Effector memory CD4-positive, alpha-beta T cell (primary cell): Measurements from ENCODE around the gene GPR137C.

Experiments used
- DNase-seq, 3 donors: peaks; one replicate each; pipeline ENCODE4 v3.0.0-alpha.2; 2020
- H3K27ac ChIP-seq: 2 replicates; pipeline ENCODE4 v1.7.0; 2013; ENCODE audit warnings: mild to moderate bottlenecking, low read length, moderate library complexity; ENCODE audit not compliant: insufficient read depth, poor library complexity, severe bottlenecking
- H3K27me3 ChIP-seq: replicated peaks from 2 replicates; pipeline ENCODE4 v1.7.0; 2013; ENCODE audit warnings: mild to moderate bottlenecking, low read length; ENCODE audit not compliant: insufficient read depth, control insufficient read depth, poor library complexity, severe bottlenecking
- H3K36me3 ChIP-seq: 2 replicates; pipeline ENCODE4 v1.7.0; 2013; ENCODE audit warnings: mild to moderate bottlenecking, low read length, moderate library complexity; ENCODE audit not compliant: control insufficient read depth, insufficient read depth
- H3K4me1 ChIP-seq: 2 replicates; pipeline ENCODE4 v1.7.0; 2013; ENCODE audit warnings: low read length, mild to moderate bottlenecking; ENCODE audit not compliant: control insufficient read depth, insufficient read depth, poor library complexity, severe bottlenecking
- H3K4me3 ChIP-seq: 2 replicates; pipeline ENCODE4 v1.7.0; 2013; ENCODE audit warnings: low read length, low read depth, mild to moderate bottlenecking; ENCODE audit not compliant: insufficient read depth, poor library complexity, severe bottlenecking
- H3K9me3 ChIP-seq: 2 replicates; pipeline ENCODE4 v1.7.0; 2013; ENCODE audit warnings: mild to moderate bottlenecking, low read length, moderate library complexity; ENCODE audit not compliant: control insufficient read depth

The GPR137C gene

DNA sequence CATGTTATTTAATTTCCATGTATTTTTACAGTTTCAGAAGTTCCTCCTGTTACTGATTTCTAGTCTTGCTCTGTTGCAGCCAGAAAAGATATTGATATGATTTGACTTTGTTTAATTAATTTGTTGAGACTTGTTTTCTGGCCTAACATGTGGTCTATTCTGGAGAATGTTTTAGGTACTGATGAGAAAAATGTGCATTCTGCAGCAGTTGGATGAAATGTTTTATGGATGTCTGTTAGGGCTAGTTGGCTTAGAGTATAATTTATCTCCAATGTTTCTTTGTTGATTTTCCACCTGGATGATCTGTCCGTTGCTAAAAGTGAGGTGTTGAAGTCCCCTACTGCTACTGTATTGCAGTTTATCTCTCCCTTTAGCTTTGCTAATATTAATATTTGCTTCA, 54.4 kb downstream of the GPR137C start:
- no peaks in the 10 kb centered on the region for H3K4me1 ChIP-seq
- no peak for DNase-seq

DNA sequence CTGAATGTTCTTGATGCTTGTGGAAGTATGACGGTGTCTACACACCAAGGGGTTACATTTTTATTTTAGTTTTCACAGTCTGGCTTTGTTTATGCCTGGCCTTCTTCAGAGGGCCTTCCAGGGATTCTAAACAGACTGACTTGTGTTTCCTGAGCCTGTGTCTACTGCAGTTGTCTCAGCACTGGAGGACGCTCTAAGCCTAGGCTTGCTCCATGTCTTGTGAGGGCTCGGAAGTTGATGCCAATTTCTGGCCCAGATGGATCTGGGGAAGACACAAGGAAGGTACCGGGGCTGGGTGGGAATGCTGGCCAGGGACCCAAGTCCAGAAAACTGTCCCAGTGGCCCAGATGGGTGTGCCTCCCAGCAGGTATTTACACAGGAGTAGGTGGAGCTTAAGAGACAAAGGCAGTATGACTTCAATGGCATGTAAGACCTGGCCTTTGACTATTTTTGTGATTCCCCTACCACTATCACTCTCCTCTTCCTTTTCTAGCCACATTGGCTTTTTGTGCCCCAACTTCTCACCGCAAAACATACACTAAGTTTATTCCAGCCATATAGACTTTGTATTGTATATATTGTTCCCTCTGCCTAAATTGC, 56.9 kb downstream of the GPR137C start:
- no peaks in the 10 kb centered on the region for H3K36me3 ChIP-seq
- no peaks in the 10 kb centered on the region for H3K27me3 ChIP-seq
- no peak overlapping the region for H3K27ac ChIP-seq
- H3K4me1 ChIP-seq = no peaks in the 10 kb centered on the region
- no peak overlapping the region for H3K4me3 ChIP-seq
- no peak for DNase-seq
- H3K9me3 ChIP-seq = no peaks in the 10 kb centered on the region

More for the DNA sequence above, 54.4 kb downstream of the GPR137C start:
- H3K4me3 ChIP-seq = no peak overlapping the region
- no peaks in the 10 kb centered on the region for H3K27me3 ChIP-seq
- no peaks in the 10 kb centered on the region for H3K9me3 ChIP-seq
- H3K27ac ChIP-seq = no peak overlapping the region
- H3K36me3 ChIP-seq = no peaks in the 10 kb centered on the region

DNA sequence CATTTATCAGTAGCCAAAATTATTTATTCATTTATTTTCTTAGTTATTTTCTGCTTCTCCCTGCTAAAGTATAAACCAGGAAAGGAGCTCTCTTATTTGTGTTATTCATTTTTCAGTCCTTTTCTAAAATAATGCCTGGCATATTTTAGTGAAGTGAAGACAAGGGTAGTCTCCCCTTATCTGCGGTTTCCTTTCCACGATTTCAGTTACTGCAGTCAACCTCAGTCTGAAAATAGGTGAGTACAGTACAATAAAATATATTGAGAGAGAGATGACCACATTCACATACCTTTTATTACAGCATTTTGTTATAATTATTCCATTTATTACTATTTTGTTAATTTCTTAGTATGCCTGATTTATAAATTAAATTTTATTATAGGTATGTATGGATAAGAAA, 57.6 kb downstream of the GPR137C start:
- Histone ChIP-seq H3K36me3 (no peaks in the 10 kb centered on the region), H3K9me3 (no peaks in the 10 kb centered on the region), H3K4me1 (no peaks in the 10 kb centered on the region), H3K27me3 (no peaks in the 10 kb centered on the region), H3K4me3 (no peak overlapping the region), H3K27ac (no peak overlapping the region)
- DNase-seq = no peak

DNA sequence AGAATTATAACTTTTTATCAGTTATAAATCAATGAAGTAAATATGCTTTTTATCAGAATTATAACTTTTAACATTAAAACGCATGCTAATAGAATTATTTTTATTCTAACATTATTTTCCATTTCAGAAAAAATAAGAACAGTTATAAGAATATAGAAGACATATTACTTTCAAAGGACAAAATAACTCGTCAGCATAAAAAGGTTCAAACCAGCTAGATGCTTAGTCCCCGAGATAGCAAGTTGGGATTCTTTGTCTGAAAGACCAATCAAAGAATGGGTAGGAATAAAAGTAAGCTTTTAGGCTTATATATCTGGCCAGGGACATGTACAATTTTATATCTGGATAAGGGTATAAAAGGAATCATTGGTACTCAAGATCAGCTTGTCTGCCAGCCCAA, 66.0 kb downstream of the GPR137C start:
- H3K9me3 ChIP-seq = no peaks in the 10 kb centered on the region
- no peaks in the 10 kb centered on the region for H3K4me1 ChIP-seq
- no peak for DNase-seq
- no peak overlapping the region for H3K4me3 ChIP-seq
- H3K27ac ChIP-seq = no peak overlapping the region
- no peaks in the 10 kb centered on the region for H3K27me3 ChIP-seq
- H3K36me3 ChIP-seq = no peaks in the 10 kb centered on the region

DNA sequence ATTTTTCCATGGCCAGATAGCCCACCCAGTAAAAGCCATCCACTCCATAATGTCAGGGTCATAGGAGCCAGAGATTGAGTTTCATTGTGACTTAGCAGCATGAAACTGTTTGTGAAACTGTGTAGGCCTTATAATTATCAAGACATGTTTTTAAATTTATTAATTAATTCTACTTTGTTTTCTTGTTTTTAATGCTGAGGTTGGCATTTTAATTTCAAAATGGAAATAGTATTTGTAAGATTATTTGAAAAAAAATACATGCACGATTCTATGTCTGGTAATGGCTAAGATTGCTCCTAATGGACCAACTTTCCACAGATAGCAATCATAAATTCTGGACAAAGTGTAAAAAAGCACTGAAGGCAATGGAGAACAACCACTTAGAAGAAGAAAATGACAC, 67.1 kb downstream of the GPR137C start:
- no peaks in the 10 kb centered on the region for H3K4me1 ChIP-seq
- H3K36me3 ChIP-seq = no peaks in the 10 kb centered on the region
- no peak for DNase-seq
- no peaks in the 10 kb centered on the region for H3K9me3 ChIP-seq
- H3K27ac ChIP-seq = no peak overlapping the region
- no peaks in the 10 kb centered on the region for H3K27me3 ChIP-seq
- no peak overlapping the region for H3K4me3 ChIP-seq

DNA sequence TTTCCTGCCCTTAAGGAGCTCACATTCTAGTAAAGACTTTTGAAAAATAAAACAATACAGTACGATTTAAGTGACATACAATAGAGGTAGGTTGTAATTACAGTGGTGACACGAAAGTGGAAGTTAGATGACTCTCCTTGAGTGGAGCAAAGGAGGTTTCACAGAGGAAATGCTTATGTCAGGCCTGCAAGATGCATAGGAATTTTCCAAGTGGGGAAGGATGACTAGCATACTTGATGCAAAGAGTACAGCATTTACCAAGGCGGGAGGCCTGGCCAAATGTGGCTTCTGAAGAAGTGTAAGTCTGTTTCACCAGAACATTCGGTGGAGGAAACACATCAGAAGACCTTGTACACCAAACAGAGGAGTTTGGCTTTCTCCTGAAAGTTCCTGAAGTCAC, 87.5 kb downstream of the GPR137C start:
- H3K27me3 ChIP-seq = no peaks in the 10 kb centered on the region
- no peak overlapping the region for H3K27ac ChIP-seq
- H3K4me1 ChIP-seq = no peaks in the 10 kb centered on the region
- H3K36me3 ChIP-seq = peaks cover 24% of the 10 kb centered on the region
- H3K4me3 ChIP-seq = no peak overlapping the region
- no peaks in the 10 kb centered on the region for H3K9me3 ChIP-seq
- DNase-seq = no peak

DNA sequence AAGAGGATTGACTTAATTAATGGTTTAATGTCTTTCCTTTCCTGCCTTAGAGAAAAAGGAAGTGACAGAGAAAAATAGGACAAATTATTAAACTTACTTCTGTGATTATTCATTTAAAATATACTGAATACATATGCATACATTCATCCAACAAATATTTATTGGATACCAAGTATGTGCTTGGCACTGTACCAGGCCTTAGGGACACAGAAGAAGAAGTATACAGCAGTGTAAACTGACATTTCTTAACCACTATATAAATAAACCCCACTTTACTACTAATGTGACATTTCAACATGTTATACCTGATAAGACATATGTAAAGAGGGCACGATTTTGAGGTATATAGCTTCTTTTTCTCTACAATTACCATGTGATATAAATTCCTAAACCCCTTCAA, 89.1 kb downstream of the GPR137C start:
- H3K27me3 ChIP-seq = no peaks in the 10 kb centered on the region
- peaks cover 32% of the 10 kb centered on the region for H3K36me3 ChIP-seq
- H3K9me3 ChIP-seq = no peaks in the 10 kb centered on the region
- no peak overlapping the region for H3K4me3 ChIP-seq
- DNase-seq = no peak
- H3K4me1 ChIP-seq = no peaks in the 10 kb centered on the region
- H3K27ac ChIP-seq = no peak overlapping the region

DNA sequence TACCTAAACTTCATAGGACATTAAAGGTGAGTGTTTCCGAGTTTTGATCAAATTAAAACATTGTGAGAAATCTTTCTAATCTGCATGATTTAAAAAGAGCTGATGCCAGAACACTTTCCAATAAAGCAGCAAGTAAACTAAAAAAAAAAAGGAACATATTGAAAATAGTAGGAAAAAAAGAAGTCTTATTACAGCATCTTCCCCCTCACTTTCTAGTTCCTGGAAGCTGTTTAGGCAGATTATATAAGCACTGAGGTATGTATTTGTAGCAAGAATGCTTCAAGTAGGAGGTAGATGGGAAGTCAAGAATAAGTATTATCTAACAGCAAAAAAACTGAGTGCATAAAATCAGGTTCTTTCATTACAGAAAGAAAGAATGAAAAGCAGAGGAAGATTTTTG, 96.9 kb downstream of the GPR137C start:
- Histone ChIP-seq H3K36me3 (peaks cover 50% of the 10 kb centered on the region), H3K27ac (no peak overlapping the region), H3K27me3 (no peaks in the 10 kb centered on the region), H3K9me3 (no peaks in the 10 kb centered on the region), H3K4me3 (no peak overlapping the region), H3K4me1 (no peaks in the 10 kb centered on the region)
- DNase-seq = no peak

DNA sequence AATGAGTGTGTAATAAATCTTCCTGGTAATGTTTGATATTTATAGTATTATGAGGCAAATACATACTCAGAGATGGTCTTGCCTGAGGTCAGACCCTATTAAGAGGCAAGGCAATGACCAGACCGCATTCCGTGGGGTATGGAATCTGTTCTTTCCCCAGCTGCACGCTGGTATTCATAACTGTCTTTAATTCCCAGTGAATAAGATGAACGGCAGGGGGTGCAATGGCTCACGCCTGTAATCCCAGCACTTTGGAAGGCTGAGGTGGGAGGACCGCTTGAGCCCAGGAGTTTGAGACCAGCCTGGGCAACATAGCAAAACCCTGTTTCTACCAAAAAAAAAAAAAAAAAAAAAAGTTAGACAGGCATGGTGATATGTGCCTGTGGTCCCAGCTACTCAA, 98.1 kb downstream of the GPR137C start:
- no peaks in the 10 kb centered on the region for H3K9me3 ChIP-seq
- DNase-seq = no peak
- H3K4me1 ChIP-seq = no peaks in the 10 kb centered on the region
- no peak overlapping the region for H3K27ac ChIP-seq
- peaks cover 56% of the 10 kb centered on the region for H3K36me3 ChIP-seq
- H3K4me3 ChIP-seq = no peak overlapping the region
- H3K27me3 ChIP-seq = no peaks in the 10 kb centered on the region

DNA sequence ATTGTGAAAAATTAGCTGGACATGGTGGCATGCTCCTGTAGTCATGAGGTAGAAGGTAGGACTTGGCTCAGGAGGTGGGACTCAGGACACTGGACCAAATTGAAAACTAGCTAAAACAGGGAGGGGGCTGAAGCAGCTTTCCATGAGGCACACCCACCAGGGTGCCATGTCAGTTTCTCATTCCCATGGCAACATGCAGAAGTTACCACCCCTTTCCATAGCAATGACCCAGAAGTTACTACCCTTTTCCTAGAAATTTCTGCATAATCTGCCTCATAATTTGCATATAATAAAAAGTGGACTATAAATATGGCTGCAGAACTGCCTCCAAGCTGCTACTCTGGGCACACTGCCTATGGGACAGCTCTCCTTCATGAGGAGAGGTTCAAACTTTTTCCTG, 104.3 kb downstream of the GPR137C start:
- Histone ChIP-seq H3K4me1 (no peaks in the 10 kb centered on the region), H3K27ac (no peak overlapping the region), H3K4me3 (no peak overlapping the region), H3K27me3 (no peaks in the 10 kb centered on the region), H3K36me3 (peaks cover 33% of the 10 kb centered on the region), H3K9me3 (no peaks in the 10 kb centered on the region)
- no peak for DNase-seq
